Peyer's patch (tissue), 4 donors: ENCODE results near the gene SH3YL1. TPM values are rescaled to one million over a fixed set of nuclear protein-coding genes. Genes with fewer than 3 reads are reported as not detected.

Experiments
- DNase-seq, 3 donors: peaks; one replicate each; pipeline ENCODE4 v3.0.0-alpha.2; 2017 to 2019
- H3K27ac ChIP-seq, 4 donors: fragments of 200-600 bp; sonication (generic); one replicate each; pipeline ENCODE4 v1.5.1; 2016 to 2019
- H3K27me3 ChIP-seq, 2 donors: fragments of 200-600 bp; sonication (generic); one replicate each; pipeline ENCODE4 v1.5.1; 2019
- H3K36me3 ChIP-seq, 3 donors: fragments of 200-600 bp; sonication (generic); one replicate each; pipeline ENCODE4 v1.5.1; 2016 to 2019
- H3K4me1 ChIP-seq, 4 donors: fragments of 200-600 bp; sonication (generic); one replicate each; pipeline ENCODE4 v1.5.1; 2016 to 2019
- H3K4me3 ChIP-seq, 4 donors: fragments of 200-600 bp; sonication (generic); 1 replicate in 3 of 4; 2 replicates in 1 of 4; pipeline ENCODE4 v1.5.1; 2016 to 2019; ENCODE audit warnings: mild to moderate bottlenecking in 1 of 4
- H3K9me3 ChIP-seq, 4 donors: fragments of 200-600 bp; sonication (generic); one replicate each; pipeline ENCODE4 v1.5.1; 2016 to 2019; ENCODE audit warnings: mild to moderate bottlenecking in 1 of 4
- POLR2A ChIP-seq, 2 donors: fragments of 450-650 bp; IDR thresholded peaks; one replicate each; pipeline ENCODE4 v1.5.1; 2017; ENCODE audit warnings: antibody characterized with exemption in 2 of 2, mild to moderate bottlenecking in 2 of 2, moderate library complexity in 2 of 2
- total RNA-seq, 4 donors: library from RNA; depleted of rRNA; stranded (reverse); fragments of >200 nt; gene quantifications; one replicate each; pipeline ENCODE4 v1.1.0, GENCODE V29; 2016
- TF ChIP-seq, protein P1 (sequence below), 6 experiments: fragments of 450-650 bp in 4 of 6; fragments of 200-600 bp in 2 of 6; sonication (generic) in 1 of 6; IDR thresholded peaks; one replicate each; pipeline ENCODE4 v1.5.1; 2017 to 2019; ENCODE audit warnings: antibody characterized with exemption in 6 of 6, mild to moderate bottlenecking in 3 of 6, moderate library complexity in 1 of 6

SH3YL1 gene
- total RNA-seq, 4 donors from 2014 or later, result 60.2 to 163 (median 102) TPM

DNA sequence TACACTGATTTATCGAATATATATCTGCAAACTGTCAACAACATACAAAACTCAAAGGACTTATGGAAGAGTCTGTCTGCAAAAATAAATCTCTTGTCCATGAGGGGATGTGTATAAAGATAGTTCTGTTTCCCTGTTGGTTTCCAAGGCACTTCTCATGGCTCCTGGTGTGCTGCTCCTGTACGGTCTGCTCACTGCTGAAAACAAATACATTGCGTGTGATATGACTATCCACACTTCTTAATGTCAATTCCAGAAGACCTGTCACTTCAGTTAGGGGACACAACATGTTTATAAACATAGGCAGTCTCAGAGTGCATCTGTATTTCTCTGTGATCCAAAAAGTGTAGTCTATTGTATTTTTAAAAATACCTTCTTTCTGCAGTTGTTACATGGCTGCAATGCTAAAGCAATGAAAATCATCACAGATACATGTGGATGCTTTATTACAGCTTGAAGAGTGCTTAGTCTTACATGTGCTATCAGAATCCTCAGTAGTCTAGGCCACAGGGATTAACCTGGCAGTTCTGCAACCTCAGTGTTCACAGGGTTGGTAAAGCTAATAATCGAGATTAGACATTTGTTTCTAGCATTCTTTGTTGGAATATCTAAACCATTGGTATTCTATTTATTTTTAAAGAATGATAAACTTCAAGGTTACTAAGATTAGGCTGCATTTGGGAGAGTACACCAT, 16.3 kb upstream of the SH3YL1 start:
- H3K4me3 ChIP-seq, result no peak overlapping the region
- no peak overlapping the region for H3K27ac ChIP-seq
- no peaks in the 10 kb centered on the region for H3K9me3 ChIP-seq
- no peaks in the 10 kb centered on the region for H3K27me3 ChIP-seq
- peaks cover 0 to 65% (median 0%) of the 10 kb centered on the region in 3 donors for H3K36me3 ChIP-seq
- DNase-seq, result no peak
- TF ChIP-seq POLR2A (IDR thresholded peaks at IDR 0.05), result no peak
- TF ChIP-seq, protein P1, sequence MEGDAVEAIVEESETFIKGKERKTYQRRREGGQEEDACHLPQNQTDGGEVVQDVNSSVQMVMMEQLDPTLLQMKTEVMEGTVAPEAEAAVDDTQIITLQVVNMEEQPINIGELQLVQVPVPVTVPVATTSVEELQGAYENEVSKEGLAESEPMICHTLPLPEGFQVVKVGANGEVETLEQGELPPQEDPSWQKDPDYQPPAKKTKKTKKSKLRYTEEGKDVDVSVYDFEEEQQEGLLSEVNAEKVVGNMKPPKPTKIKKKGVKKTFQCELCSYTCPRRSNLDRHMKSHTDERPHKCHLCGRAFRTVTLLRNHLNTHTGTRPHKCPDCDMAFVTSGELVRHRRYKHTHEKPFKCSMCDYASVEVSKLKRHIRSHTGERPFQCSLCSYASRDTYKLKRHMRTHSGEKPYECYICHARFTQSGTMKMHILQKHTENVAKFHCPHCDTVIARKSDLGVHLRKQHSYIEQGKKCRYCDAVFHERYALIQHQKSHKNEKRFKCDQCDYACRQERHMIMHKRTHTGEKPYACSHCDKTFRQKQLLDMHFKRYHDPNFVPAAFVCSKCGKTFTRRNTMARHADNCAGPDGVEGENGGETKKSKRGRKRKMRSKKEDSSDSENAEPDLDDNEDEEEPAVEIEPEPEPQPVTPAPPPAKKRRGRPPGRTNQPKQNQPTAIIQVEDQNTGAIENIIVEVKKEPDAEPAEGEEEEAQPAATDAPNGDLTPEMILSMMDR (IDR thresholded peaks at IDR 0.05), result no peak
- peaks cover 0 to 6% (median 0%) of the 10 kb centered on the region in 4 donors for H3K4me1 ChIP-seq

DNA sequence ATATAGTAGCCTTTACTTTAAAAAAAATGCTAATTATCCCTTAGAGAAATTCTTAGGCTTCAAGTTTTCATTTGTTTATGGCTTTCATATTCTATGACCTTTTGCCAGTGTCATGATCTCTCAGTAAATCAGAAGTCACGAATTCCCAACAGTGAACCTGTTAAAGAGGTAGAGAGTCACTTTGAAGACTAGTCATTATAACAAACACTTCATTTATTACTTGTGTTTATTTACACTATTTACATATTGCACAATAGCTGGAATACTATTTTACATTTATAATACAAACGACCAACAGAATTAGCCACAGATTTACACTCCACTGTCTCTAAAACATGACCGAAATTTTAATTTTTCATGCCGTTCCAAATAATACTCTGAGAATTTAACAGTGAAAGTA, 15.5 kb upstream of the SH3YL1 start:
- Histone ChIP-seq H3K27ac (no peak overlapping the region), H3K4me1 (no peaks in the 10 kb centered on the region), H3K27me3 (no peaks in the 10 kb centered on the region), H3K9me3 (no peaks in the 10 kb centered on the region), H3K4me3 (no peak overlapping the region), H3K36me3 (peaks cover 0 to 65% (median 0%) of the 10 kb centered on the region in 3 donors)
- DNase-seq, result no peak
- TF ChIP-seq, protein P1 (IDR thresholded peaks at IDR 0.05), result no peak
- no peak for TF ChIP-seq POLR2A (IDR thresholded peaks at IDR 0.05)

DNA sequence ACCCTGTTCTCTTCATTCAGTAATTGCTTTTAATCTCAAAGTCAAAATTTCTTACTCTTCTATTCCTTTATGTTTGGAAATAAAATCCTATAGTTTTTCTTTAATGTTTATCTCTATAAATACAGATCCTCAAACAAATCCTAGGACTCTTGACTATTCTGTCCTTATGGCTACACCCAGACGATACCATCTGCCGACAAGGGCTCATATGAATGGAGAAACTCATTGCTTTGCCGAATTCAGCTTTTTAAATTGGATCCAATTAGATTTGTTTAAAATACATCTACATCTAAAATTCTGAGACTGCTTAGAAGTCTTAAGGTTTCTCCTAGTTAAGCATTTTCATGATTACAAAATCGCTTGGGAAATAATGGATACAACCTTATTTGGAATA, 15.1 kb upstream of the SH3YL1 start:
- Histone ChIP-seq H3K27me3 (no peaks in the 10 kb centered on the region), H3K4me1 (no peaks in the 10 kb centered on the region), H3K36me3 (peaks cover 0 to 68% (median 0%) of the 10 kb centered on the region in 3 donors), H3K9me3 (no peaks in the 10 kb centered on the region), H3K4me3 (no peak overlapping the region), H3K27ac (no peak overlapping the region)
- DNase-seq, result no peak
- no peak for TF ChIP-seq POLR2A (IDR thresholded peaks at IDR 0.05)
- TF ChIP-seq, protein P1 (IDR thresholded peaks at IDR 0.05), result no peak

DNA sequence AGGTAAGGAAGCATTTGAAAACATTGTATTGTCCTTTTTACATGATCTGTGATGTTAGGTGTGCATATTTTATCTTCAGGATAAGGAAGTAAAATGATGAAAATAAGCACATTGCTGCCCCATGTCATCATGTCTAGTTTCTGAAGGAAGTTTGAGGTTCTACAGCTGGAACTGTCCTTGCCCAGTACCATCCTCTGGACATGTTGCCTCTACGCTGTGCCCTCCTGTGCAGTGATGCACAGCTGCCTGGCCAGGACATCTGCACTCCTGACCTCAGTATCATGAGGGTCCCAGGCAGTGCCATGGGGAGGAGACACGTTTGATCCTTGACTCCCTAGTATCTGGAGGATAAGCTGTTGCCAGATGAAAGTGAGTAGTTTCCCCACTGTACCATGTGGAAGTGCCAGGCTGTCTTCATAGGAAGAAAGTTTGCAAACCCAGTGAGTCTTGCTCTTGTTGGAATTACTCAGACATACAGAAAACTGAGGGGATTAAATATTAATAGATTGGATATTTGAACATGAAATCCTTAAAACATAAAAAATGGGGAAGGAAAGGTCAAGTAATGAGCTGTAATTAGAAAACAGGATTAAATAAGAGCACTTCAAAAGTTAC, 14.6 kb upstream of the SH3YL1 start:
- H3K9me3 ChIP-seq, result no peaks in the 10 kb centered on the region
- no peaks in the 10 kb centered on the region for H3K4me1 ChIP-seq
- TF ChIP-seq POLR2A (IDR thresholded peaks at IDR 0.05), result no peak
- TF ChIP-seq, protein P1 (IDR thresholded peaks at IDR 0.05), result no peak
- no peak for DNase-seq
- no peaks in the 10 kb centered on the region for H3K27me3 ChIP-seq
- no peak overlapping the region for H3K4me3 ChIP-seq
- peaks cover 0 to 73% (median 0%) of the 10 kb centered on the region in 3 donors for H3K36me3 ChIP-seq
- H3K27ac ChIP-seq, result no peak overlapping the region

DNA sequence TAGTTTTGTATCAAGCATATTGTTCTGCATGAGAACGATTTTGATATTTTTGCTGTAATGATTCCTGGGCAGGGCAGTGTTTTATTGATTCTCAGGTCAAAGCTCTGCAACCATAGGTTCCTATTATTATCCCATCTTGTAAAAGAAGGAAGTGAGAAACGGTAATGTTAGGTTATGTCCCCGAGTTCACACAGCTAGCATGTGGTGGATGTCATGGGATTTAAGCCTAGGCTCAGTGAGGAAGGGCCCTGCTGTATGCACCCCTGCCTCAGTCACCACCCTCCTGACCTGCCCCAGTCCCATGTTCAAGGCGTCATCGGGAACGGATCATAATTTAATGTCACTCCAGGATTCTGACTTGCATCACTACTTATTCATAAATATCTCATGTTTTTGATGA, 11.6 kb upstream of the SH3YL1 start:
- no peak for DNase-seq
- TF ChIP-seq, protein P1 (IDR thresholded peaks at IDR 0.05), result no peak
- TF ChIP-seq POLR2A (IDR thresholded peaks at IDR 0.05), result no peak
- Histone ChIP-seq H3K27me3 (no peaks in the 10 kb centered on the region), H3K4me3 (no peak overlapping the region), H3K9me3 (no peaks in the 10 kb centered on the region), H3K36me3 (peaks cover 0 to 57% (median 0%) of the 10 kb centered on the region in 3 donors), H3K27ac (no peak overlapping the region), H3K4me1 (no peaks in the 10 kb centered on the region)
